ENCODE results near the gene UBR3.

DNA sequence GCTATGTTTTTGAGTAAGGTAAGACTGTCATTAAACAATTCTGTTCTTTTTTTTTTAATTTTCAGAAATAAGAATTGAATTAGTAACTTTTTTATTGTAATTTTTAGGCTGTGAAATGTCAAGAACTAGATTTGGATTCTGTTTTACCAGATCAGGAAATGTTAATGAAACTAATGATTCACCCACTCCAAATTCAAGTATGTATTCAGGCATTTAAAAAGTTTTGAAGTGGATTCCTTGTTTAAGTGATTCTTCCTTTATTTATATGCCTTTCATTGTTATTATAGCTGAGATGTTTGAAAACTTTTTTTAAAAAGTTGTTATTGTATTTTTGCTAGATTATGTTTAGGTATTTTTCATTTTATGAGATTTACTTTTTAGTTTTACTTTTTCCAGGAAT lies 96.7 kb downstream of the UBR3 start:
- TF ChIP-seq CTCF (IDR thresholded peaks at IDR 0.05) (no peak), POLR2A (IDR thresholded peaks at IDR 0.05) (no peak), EP300 (IDR thresholded peaks at IDR 0.05) (no peak), POLR2AphosphoS5 (IDR thresholded peaks at IDR 0.05) (no peak)
